ENCODE data around the gene CALML4.
A peak's percentile ranks its signal among the peaks of the same experiment; 100 is the strongest.
"Not testable (repeated sequence)": the region's sequence is repeated elsewhere in the genome, so short reads cannot be mapped to it uniquely, and the experiment has no call there.

The CALML4 gene

DNA sequence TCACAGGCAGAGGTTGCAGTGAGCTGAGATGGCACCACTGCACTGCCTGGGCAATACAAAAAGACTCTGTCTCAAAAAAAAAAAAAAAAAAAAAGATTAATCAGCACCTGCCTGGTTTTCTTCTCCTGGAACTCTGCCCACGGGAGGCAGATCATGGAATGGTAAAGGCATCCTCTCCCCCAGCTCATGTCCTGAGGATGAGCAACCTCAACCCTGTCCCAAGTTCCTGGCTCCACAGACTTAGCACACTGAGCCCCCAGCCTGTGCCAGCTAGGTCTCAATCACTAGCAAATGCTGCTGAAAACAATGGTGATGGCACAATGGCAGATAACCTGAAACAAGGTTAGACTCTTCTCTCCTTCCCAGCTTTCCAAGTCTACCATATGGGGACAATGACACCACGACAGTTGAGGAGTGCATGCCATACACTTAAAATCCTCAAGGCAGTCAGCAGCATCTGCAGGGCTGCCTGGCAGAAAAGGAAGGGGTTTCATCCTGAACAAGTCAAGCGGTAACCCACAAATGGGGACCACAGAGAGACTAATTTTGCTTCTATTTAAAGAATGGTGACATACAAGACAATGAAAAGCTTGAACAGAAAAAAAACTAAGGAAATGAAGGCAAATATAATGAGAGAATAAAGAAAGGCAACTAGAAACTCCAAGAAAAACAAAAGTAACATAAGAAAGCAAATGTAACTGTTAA is 19.6 kb upstream of the CALML4 start:
- peak in 2 of 3 experiments; percentile 34 to 57 for DNase-seq

DNA sequence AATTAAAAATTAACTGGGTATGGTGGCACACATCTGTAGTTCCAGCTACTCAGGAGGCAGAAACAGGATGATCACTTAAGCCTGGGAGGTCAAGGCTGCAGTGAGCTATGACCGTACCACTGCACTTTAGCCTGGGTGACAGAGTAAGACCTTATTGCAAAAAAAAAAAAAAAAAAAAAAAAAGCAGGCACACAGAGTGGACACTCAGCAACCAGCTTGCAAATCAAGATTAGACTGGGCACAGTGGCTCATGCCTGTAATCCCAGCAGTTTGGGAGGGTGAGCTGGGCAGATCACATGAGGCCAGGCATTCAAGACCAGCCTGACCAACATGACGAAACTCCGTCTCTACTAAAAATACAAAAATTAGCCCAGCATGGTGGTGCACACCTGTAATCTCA is 19.0 kb upstream of the CALML4 start:
- DNase-seq = no peak

DNA sequence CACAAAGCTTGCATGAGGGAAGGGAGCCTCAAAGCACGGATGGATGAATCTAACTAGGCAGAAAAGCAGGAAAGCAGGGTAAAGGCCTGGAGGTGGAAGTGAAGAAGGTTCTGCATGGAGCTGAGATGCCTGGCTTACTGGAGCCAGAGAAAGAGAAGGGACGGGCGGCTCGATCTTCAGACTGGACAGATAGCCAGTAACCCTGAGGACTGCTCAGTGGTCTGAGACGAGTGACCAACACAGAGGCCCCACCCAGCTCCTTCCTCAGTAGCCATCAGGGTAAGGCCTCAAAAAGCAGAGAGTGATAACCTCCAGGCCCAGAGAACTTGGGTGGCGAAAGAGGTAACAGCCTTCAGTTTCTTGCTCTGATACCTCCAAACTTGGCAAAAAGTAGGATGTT is 18.0 kb upstream of the CALML4 start:
- DNase-seq = no peak

DNA sequence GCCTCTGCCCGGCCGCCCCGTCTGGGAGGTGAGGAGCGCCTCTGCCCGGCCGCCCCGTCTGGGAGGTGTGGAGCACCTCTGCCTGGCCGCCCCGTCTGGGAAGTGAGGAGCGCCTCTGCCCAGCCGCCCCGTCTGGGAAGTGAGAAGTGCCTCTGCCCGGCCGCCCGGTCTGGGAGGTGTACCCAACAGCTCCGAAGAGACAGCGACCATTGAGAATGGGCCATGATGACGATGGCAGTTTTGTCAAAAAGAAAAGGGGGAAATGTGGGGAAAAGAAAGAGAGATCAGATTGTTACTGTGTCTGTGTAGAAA is 17.3 kb upstream of the CALML4 start:
- not testable (repeated sequence) for DNase-seq

DNA sequence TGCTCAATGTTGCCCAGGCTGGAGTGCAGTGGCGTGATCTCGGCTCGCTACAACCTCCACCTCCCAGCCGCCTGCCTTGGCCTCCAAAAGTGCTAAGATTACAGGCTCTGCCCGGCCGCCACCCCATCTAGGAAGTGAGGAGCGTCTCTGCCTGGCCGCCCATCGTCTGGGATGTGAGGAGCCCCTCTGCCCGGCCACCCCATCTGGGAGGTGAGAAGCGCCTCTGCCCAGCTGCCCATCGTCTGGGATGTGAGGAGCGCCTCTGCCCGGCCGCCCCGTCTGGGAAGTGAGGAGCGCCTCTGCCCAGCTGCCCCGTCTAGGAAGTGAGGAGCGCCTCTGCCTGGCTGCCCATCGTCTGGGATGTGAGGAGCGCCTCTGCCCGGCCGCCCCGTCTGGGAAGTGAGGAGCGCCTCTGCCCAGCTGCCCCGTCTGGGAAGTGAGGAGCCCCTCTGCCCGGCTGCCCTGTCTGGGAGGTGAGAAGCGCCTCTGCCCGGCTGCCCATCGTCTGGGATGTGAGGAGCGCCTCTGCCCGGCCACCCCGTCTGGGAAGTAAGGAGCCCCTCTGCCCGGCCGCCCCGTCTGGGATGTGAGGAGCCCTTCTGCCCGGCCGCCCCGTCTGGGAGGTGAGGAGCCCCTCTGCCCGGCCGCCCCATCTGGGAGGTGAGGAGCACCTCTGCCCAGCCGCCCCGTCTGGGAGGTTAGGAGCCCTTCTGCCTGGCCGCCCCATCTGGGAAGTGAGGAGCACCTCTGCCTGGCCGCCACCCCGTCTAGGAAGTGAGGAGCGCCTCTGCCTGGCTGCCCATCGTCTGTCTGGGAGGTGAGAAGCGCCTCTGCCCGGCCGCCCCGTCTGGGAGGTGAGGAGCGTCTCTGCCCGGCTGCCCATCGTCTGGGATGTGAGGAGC is 16.6 kb upstream of the CALML4 start:
- not testable (repeated sequence) for DNase-seq

DNA sequence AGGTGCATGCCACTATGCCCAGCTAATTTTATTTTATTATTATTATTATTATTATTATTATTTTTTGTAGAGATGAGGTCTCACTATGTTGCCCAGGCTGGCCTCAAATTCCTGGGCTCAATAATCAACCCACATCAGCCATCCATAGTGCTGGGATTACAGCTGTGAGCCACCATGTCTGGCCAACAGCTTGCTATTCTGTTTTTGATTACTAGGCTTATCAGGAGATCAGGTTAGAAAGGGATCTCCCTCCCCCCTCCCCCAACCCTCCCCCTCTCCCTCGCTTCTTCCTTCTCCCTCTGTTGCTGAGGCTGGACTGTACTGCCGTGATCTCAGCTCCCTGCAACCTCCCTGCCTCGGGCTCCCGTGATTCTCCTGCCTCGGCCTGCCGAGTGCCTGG is 15.8 kb upstream of the CALML4 start:
- DNase-seq = no peak

DNA sequence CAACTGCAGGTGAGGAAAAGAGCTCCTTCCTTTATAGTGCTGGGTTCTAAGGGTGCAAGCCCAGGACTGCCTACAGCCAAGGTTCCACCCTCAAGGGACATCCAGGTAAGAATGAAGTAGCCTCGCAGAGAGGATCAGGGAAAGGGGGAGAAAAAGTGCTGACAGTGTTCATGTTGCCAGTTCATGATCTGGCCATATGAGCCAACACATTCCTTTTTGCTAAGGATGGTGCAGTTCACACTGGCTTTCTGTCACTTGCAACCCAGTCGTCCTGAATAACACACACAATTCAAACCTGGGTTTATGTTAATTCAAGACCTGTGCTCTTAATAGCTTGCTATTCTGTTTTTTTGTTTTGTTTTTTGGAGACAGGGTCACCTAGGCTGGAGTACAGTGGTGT is 15.4 kb upstream of the CALML4 start:
- DNase-seq = no peak

- no peak for DNase-seq
These were observed 14.0 kb upstream of the CALML4 start for GRCh38 chr15:68218847-68219798.

GRCh38 chr15:68218331-68218730 is 13.2 kb upstream of the CALML4 start:
- no peak for DNase-seq

- no peak for DNase-seq
These were observed 12.2 kb upstream of the CALML4 start for GRCh38 chr15:68217341-68217740.

DNA sequence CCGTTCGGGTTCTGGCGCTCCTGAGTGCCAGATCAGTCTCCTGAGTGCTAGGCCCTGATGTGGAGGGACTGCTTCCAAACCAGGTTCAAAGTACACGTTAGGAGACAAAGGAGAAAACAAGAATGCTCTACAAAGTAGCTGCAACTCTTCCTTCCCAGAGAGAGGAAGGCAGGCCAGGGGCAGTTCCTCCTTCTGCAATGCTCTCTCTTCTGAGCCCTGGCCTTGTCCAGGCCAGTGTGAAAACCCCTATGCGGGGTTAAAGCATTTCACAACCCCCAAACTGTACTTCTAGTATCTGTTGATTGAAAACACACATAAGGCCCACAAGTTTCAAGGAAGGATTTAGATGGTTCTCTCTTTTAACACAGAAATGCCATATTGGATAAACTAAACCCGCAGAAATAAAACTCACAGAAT is 9.7 kb upstream of the CALML4 start:
- DNase-seq = no peak

DNA sequence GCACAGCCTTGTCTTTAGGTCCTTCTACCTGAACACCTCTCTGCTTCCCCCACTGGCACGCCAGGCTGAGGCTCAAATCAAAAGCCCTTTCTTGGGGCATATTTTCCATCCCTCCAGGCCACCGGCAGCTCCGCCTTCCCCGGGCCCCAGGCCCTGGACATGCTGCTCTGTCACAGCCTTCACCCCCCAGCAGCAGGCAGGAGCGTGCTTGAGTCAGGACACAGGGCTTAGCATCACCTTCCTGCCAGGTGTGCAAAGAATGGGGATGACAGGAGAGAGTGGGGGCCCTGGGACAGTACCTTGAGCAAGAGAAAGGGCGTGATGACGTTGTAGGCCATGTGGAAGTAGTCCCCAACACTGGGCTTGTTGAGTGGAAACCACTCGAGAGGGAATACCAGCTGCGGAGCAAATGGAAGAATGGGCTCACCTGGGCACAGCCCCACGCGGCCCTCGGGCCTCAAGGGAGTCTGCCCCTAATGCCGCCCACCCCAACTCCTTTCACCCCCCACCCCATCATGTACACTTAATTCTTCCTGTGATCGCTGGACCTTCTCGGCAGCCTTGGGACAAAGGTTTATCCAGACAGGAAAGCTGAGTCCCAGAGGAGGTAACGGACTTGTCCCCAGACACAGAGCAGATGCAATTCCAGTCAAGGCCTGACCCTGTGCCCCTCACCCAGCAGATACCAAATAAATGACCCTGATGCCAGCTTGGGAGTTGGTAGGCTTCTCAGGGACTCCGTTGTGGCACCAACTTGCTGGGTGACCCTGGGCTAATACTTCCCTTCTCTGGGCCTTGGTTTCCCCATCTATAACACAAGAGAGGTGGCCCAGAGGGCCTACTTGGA is 9.1 kb upstream of the CALML4 start:
- no peak for DNase-seq

GRCh38 chr15:68213491-68213845 is 8.3 kb upstream of the CALML4 start:
- not testable (repeated sequence) for DNase-seq

GRCh38 chr15:68211656-68212320 is 6.7 kb upstream of the CALML4 start:
- DNase-seq = no peak

DNA sequence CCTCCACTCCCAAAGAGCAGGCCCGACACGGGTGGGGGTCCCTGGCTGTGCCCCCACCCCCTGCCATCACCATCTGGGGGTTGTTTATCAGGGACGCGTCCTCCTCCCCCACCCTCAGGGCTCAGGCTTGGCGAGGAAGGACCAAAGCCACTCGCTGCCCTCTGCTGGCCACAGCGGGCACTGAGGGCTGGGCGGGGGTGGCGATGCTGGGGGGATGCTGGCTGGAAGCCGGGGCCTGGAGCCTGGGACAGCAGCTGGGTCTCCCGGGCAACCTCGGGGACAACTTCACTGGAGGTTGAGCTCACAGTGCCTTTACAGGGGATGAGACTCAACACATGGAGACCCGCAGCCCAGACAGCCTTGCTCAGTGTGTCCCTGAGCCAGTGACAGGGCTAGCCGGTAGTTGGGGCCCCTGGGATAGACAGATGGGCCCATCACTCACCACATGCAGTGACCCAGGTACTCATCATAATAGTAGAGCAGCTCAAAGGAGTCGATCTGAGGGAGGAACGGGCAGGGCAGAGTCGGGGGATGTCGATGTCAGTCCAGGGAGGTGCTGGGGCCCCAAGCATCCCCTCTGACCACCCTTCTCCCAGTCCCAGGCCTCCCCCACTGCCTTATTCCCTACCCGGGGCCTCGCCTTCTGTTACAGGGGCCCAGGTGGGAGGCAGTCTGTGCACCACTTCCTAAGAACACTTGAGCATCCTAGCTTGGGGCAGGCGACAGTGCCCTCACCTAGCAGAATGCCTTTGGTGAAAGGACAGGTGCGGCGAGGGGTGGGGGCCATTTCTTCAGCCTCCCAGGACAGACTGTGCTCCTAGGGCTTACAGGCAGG is 5.9 kb upstream of the CALML4 start:
- DNase-seq = peak in 2 of 3 experiments; percentile 29 to 47

DNA sequence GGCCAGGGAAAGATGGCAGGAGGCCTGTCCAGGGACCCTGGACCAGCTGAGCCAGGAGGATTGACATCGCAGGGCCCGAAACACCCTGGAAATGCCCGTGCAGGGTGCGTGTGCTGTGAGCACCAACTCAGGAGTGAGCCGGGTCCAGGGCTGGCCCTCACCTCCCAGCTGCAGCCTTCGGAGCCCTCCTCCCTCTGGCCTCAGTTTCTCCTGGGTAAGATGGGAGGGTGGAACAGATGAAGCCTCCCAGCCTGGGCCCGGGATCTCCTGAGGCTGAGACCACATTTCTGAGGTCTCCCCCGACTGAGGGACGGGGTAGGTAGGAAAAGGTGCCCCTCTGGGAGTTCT is 5.3 kb upstream of the CALML4 start:
- no peak for DNase-seq

- no peak for DNase-seq
These were observed 4.7 kb upstream of the CALML4 start for GRCh38 chr15:68209735-68210408.

- DNase-seq = no peak
These were observed 4.1 kb upstream of the CALML4 start for GRCh38 chr15:68209272-68209671.

GRCh38 chr15:68208636-68209240 is 3.6 kb upstream of the CALML4 start:
- DNase-seq = no peak

GRCh38 chr15:68208136-68208535 is 3.0 kb upstream of the CALML4 start:
- DNase-seq = no peak

Measured in NCI-H1417 (cell line).